HEK293T (cell line): ENCODE results near the gene PCDHA9.

Experiments used
- BHLHE40 ChIP-seq: fragments of 450-650 bp; IDR thresholded peaks from 2 replicates; pipeline ENCODE4 v1.6.1; 2016; ENCODE audit warnings: mild to moderate bottlenecking, moderate library complexity, borderline replicate concordance
- FOXA1 ChIP-seq: fragments of 450-650 bp; IDR thresholded peaks from 2 replicates; pipeline ENCODE4 v1.6.1; 2016; ENCODE audit warnings: mild to moderate bottlenecking
- FOXM1 ChIP-seq: fragments of 450-650 bp; IDR thresholded peaks from 2 replicates; pipeline ENCODE4 v1.6.1; 2017; ENCODE audit warnings: mild to moderate bottlenecking, borderline replicate concordance
- L3MBTL2 ChIP-seq: fragments of 450-650 bp; conservative IDR thresholded peaks from 2 replicates; pipeline ENCODE4 v1.6.1; 2016; ENCODE audit warnings: mild to moderate bottlenecking
- LEF1 ChIP-seq: fragments of 450-650 bp; IDR thresholded peaks from 2 replicates; pipeline ENCODE4 v1.6.1; 2017; ENCODE audit warnings: mild to moderate bottlenecking, borderline replicate concordance
- NFRKB ChIP-seq: fragments of 450-650 bp; IDR thresholded peaks from 2 replicates; pipeline ENCODE4 v1.6.1; 2016; ENCODE audit warnings: mild to moderate bottlenecking, moderate library complexity
- SP1 ChIP-seq: fragments of 450-650 bp; IDR thresholded peaks from 2 replicates; pipeline ENCODE4 v1.6.1; 2017
- ZNF384 ChIP-seq: fragments of 450-650 bp; IDR thresholded peaks from 2 replicates; pipeline ENCODE4 v1.6.1; 2016

DNA sequence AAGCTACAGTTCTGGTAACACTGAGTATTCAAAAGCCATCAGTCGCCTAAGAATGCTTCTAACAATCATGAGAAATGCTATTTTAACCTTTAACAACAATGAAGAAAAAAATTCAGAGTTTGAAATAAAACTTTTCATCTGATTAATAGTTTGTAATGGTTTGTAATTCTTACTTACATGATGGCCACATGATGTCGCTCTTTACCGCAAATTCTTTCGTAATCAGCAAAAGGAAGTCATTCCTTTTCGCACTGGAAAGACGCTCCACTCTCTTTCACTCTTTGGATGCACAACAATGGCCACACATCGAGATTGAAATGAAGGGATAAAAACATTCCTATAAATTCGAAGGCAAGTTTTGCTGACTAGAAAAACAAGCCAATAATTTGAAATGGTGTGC lies 14.2 kb upstream of the PCDHA9 start, which contains the start of gene PCDHA7:
- TF ChIP-seq L3MBTL2 (no peak), FOXM1 (no peak), BHLHE40 (no peak), ZNF384 (no peak), LEF1 (no peak), NFRKB (no peak), FOXA1 (no peak), SP1 (no peak)
